Central memory CD4-positive, alpha-beta T cell (primary cell): Measurements from ENCODE around the gene ADAMTS17.

Experiments
- DNase-seq: peaks from one replicate; pipeline ENCODE4 v3.0.0; 2022

ADAMTS17 gene

GRCh38 chr15:100166313-100166712, 175.5 kb downstream of the ADAMTS17 start:
- DNase-seq: no peak

- no peak for DNase-seq
Measured at GRCh38 chr15:100163961-100164360, 177.8 kb downstream of the ADAMTS17 start.

- DNase-seq: no peak
Measured at GRCh38 chr15:100160953-100161352, 180.8 kb downstream of the ADAMTS17 start.

- no peak for DNase-seq
Measured at GRCh38 chr15:100159436-100159835, 182.3 kb downstream of the ADAMTS17 start.

GRCh38 chr15:100158356-100158755, 183.4 kb downstream of the ADAMTS17 start:
- no peak for DNase-seq

GRCh38 chr15:100156201-100156600, 185.6 kb downstream of the ADAMTS17 start:
- no peak for DNase-seq

- DNase-seq: no peak
Measured at GRCh38 chr15:100154338-100154737, 187.4 kb downstream of the ADAMTS17 start.

GRCh38 chr15:100152463-100152862, 189.3 kb downstream of the ADAMTS17 start:
- no peak for DNase-seq

GRCh38 chr15:100150906-100151305, 190.9 kb downstream of the ADAMTS17 start:
- no peak for DNase-seq

GRCh38 chr15:100147828-100148227, 193.9 kb downstream of the ADAMTS17 start:
- DNase-seq: no peak

- no peak for DNase-seq
Measured at GRCh38 chr15:100143378-100143777, 198.4 kb downstream of the ADAMTS17 start.

- DNase-seq: no peak
Measured at GRCh38 chr15:100141311-100142001, 200.3 kb downstream of the ADAMTS17 start.

- no peak for DNase-seq
Measured at GRCh38 chr15:100140527-100141308, 201.1 kb downstream of the ADAMTS17 start.

GRCh38 chr15:100134586-100134985, 207.2 kb downstream of the ADAMTS17 start:
- DNase-seq: no peak

GRCh38 chr15:100134089-100134583, 207.6 kb downstream of the ADAMTS17 start:
- DNase-seq: no peak

- no peak for DNase-seq
Measured at GRCh38 chr15:100133001-100133400, 208.8 kb downstream of the ADAMTS17 start.

GRCh38 chr15:100132309-100132708, 209.5 kb downstream of the ADAMTS17 start:
- DNase-seq: no peak

GRCh38 chr15:100131321-100132224, 210.2 kb downstream of the ADAMTS17 start:
- no peak for DNase-seq

- no peak for DNase-seq
Measured at GRCh38 chr15:100129677-100130076, 212.1 kb downstream of the ADAMTS17 start.

- no peak for DNase-seq
Measured at GRCh38 chr15:100125401-100126191, 216.2 kb downstream of the ADAMTS17 start.

GRCh38 chr15:100124936-100125335, 216.8 kb downstream of the ADAMTS17 start:
- DNase-seq: no peak

GRCh38 chr15:100124361-100124760, 217.4 kb downstream of the ADAMTS17 start:
- DNase-seq: no peak
